GM19193 (cell line): ENCODE results near the gene CEP112.

Experiments
- POLR2A ChIP-seq: IDR thresholded peaks from 4 replicates; pipeline ENCODE4 v1.6.1; 2011; ENCODE audit not compliant: insufficient read depth, insufficient read length; ENCODE audit errors: extremely low read depth

The CEP112 gene

DNA sequence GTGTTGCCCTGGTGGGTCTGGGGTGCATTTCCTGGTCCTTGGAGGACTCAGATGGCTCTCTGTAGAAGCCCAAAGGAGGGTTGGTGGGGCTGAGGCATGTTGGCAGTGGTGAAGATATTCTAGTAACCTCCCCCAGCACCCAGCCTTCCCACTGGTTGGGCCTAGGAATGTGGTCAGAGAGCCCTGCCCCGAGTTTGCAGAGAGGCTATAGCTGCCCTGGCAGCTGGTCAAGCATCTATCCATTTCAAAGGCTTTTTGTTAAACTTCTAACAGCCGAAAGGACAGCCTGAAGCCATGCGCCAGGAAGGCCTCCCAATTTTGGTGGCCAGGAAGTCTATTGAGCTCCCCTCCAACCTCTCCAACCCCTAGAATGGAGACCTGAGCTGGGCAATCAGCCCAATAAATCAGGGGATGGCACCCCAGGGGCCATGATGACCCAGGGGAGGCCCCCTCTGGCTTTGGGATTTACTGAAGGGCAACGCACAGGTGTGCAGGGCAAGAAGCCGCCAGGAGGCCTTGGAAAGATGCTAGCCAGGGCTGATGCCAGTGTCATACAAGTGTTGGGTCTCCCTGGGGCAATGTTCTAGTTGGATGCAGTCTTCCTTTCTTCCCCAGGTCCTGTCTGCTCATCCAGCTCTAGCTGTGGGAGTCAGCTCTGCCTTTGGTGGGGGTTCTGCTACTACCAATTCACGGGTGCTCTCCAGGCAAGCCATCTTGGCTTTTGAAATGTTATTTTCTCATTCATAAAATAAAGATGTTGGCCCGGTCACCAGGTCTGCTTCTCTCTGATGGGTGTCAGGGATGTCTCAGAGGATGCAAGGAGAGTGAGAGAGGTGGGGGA lies 599.6 kb downstream of the CEP112 start:
- TF ChIP-seq POLR2A, result no peak

DNA sequence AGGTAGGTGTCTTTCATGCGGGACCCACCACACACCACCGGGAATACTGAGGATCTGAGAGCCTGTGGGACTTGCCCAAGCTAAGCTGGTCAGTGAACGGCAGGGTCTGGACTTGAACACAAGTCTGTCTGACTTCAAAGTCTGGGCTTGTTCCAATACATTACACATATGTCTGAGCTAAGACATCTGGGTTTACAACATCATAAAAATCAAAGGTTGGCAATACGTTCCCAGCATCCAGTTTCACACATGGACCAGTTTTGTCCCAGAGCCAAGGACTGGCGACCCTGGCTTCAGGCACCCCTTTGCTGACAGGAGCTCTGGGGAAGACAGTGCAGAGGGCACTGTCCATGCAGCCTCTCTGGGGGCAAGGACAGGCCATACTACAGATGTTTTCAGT lies 602.6 kb downstream of the CEP112 start:
- TF ChIP-seq POLR2A, result no peak

DNA sequence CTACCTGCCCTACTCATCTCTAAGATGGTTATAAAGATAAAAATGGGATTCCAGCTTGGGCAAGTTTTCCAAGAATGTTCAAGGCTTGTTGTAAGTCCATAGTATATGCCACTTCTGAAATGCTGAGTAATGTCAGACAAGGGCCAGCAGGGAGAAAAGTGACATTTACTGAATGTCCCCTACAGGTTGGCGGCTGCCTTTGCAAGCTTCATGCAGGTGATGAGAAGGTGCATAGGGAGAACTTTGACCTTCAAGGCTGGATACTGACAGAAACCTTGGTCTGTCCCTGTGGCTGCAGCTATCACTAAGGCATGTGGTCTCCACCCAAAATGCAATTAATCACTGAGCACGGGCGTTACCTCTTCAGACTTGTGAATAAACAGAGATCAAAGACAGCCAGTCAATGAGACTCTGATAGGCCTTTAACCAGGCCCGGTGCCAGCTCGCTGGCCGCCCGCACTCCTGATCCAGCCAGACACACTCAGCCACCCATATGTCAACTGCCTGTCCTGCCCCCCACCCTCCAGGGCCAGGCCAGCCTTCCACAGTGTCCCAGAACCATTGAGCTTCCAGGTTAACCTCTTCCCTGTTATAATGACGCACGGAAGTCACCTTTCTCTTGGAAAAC lies 603.6 kb downstream of the CEP112 start:
- no peak for TF ChIP-seq POLR2A

DNA sequence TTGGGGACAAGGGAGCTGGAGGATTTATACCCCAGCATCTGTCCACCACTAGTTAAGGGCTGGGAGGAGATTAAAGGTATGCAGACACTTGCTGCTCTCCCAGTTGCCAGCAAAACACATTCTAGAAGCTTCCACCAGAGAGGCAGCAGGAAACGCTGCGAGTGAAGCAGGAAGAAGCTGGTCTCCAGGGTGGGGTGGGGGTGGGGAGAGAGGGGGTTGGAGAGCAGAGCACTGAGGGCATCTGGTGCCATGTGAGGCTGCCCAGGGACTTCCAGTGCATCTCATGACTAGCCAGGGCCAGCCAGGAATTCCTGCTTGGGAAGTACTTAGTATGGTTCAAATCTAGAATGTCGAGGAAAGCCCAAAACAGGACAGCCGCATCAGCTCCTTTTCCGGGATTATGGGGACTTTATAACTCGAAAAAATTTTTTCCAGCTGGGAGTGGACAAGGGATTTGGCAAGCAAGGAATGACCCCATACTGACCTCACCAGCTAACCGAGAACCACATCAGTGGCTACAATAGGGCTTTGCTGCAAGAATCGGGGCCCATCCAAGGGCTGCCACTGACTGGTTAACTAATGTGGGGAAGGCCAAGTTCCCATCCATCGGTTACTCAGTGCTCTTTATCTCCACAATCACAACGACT lies 604.3 kb downstream of the CEP112 start:
- TF ChIP-seq POLR2A, result no peak

DNA sequence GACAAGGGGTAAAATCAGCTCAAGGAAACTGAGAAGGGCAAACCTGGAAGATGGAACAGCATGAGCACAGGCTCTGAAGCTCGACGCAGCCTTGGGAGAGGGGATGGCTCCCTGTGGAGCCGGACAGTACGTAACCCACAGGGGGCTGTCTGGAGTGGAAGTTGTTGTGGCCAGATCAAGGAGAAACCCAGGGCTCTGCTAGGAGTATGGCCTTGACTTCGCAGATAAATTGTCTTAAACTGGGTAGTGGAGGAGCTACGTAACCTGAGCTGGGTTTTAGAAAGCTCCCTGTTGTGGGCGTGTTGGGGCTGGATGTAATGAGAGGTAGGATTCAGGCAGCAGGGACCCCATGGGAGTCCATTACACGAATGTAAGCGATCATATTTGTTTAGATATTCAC lies 605.0 kb downstream of the CEP112 start:
- TF ChIP-seq POLR2A, result no peak
